ENCODE results near the gene SYNE1.
A peak's percentile ranks its signal among the peaks of the same experiment; 100 is the strongest.

The SYNE1 gene

GRCh38 chr6:152380993-152381898, 255.9 kb downstream of the SYNE1 start:
- no peak for DNase-seq (ENCODE audit: low read depth in 2 of 3, low spot score in 2 of 3)

- no peak for DNase-seq (ENCODE audit: low read depth in 2 of 3, low spot score in 2 of 3)
These were observed 256.8 kb downstream of the SYNE1 start for GRCh38 chr6:152380351-152380767.

GRCh38 chr6:152379423-152379822, 257.7 kb downstream of the SYNE1 start:
- no peak for DNase-seq (ENCODE audit: low read depth in 2 of 3, low spot score in 2 of 3)

DNA sequence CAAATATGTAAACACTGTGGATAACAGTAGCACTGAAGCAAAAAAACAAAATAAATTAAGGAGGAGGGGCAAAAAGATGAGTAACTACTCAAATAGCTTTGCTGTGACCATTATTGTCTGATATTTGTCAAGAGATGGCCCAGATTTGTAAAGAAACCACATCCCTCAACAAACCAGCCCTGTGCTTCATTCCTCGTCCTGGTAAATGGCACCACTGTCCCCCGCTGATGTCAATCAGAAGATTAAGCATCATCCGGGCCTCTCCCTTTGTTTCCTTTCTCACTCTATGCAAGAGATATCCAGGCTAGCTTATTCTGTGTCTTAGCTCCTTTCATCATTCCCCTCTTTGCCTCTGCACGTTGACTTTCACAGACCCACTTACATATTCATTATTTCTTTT, 259.0 kb downstream of the SYNE1 start:
- no peak for DNase-seq (ENCODE audit: low read depth in 2 of 3, low spot score in 2 of 3)

DNA sequence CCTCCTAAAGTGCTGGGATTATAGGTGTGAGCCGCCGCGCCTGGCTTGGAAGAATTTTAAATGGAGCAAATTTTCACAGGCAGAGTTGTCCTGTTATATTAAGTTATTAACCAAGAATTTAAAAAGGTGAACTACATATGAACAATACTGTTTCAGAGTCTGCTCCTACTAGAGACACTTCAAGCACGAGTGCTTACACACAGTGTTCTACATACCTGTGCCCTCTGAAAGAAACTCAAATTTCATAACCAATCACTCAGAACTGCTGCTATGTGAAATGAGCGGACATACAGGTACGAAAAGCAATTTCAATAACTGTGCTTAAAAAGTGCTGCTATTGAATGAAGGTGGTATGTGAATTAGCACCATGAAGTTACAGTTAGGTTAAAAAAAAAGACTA, 262.0 kb downstream of the SYNE1 start:
- no peak for DNase-seq (ENCODE audit: low read depth in 2 of 3, low spot score in 2 of 3)

- DNase-seq (ENCODE audit: low read depth in 2 of 3, low spot score in 2 of 3): no peak
These were observed 264.2 kb downstream of the SYNE1 start for GRCh38 chr6:152372945-152373344.

DNA sequence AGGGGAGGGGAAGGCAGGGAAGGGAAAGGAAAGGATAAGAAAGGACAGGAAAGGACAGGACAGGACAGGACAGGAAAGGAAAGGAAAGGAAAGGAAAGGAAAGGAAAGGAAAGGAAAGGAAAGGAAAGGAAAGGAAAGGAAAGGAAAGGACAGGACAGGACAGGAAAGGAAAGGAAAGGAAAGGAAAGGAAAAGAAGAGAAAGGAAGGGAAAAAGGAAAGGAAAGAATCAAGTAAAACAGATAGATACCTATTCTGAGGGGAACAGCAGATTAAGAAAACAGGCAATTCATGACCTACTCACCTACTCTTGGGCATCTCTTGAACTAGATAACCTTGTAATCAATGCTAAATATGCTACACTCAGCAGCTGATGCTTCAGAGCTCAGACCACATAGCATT, 265.4 kb downstream of the SYNE1 start:
- no peak for DNase-seq (ENCODE audit: low read depth in 2 of 3, low spot score in 2 of 3)

DNA sequence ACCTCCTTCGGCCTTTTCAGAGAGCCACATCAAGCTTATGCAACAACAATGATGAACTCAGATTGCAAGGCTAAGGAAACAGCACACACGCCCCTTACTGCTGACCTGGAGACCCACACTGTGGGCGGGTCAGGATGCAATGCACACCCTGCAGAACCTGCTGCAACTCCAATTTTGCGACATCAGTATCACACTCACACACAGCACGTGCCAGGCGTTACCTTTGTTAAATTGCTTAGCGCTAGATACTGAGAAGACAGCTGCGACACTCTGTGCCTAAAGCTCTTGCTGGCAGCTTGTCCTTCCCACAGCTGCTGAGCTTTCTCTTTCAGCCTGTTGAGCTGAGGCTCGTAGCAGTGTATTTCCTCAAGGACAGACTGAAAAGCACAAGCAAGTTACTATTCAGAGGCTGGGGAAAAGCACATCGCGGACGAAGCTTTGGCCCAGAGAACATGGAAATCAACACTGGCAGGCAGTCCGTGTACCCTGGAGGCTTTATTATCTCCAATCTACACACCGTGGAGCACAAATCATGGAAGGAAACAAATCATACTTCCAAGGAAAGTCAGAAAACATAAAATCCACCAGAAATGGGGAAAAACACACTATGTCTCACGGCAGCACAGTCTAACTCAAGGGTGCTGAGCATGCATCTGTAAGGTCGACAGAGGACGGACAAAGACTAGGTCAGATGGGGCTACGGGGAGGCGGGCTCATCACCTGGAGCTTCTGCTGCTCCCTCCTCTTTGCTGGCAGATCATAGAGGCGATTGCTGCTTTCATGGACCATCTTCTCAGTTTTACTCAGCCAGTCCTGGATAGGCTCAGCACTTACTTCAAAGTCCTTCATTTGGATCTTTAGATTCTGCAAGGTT, 268.2 kb downstream of the SYNE1 start:
- DNase-seq (ENCODE audit: low read depth in 2 of 3, low spot score in 2 of 3): no peak

- no peak for DNase-seq (ENCODE audit: low read depth in 2 of 3, low spot score in 2 of 3)
These were observed 272.3 kb downstream of the SYNE1 start for GRCh38 chr6:152364866-152365265.

DNA sequence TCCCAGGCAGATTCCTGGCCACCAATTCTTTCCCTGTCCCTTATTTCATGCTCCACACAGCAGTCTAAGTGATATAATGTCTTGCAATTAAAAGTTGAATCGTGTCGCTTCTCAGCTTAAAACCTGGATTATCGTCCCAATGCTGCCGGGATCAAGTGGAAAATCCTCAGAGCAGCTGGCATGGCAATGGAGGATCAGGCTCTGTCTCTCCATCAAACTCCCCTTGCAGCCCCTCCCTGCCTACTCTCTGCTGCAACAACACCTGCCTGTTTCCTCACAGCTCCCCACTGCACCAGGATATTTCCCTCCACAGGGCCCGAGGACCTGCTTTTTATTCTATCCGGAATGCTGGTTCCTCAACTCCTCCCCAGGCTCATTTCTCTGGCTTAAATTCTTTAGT, 277.1 kb downstream of the SYNE1 start:
- DNase-seq (ENCODE audit: low read depth in 2 of 3, low spot score in 2 of 3): no peak

GRCh38 chr6:152356662-152357061, 280.5 kb downstream of the SYNE1 start:
- DNase-seq (ENCODE audit: low read depth in 2 of 3, low spot score in 2 of 3): no peak

DNA sequence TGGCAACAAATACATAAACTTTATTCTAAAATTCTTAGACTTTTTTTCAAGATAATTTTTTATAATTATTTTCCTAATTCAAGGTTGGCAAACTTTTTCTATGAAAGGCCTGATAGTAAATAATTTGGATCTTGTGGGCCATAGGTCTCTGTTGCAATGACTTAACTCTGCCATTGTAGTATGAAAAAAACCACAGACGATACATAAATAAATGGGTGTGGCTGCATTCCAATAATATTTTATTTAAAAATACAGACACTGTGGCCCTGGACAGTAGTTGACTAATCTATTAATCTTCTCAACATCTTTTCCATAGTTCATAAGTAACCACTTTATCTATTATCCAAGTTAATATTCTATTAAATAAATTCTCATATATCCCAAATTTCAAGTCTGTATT, 281.1 kb downstream of the SYNE1 start:
- DNase-seq (ENCODE audit: low read depth in 2 of 3, low spot score in 2 of 3): no peak

GRCh38 chr6:152355166-152355565, 282.0 kb downstream of the SYNE1 start:
- DNase-seq (ENCODE audit: low read depth in 2 of 3, low spot score in 2 of 3): no peak

GRCh38 chr6:152353440-152353839, 283.7 kb downstream of the SYNE1 start:
- DNase-seq (ENCODE audit: low read depth in 2 of 3, low spot score in 2 of 3): no peak

DNA sequence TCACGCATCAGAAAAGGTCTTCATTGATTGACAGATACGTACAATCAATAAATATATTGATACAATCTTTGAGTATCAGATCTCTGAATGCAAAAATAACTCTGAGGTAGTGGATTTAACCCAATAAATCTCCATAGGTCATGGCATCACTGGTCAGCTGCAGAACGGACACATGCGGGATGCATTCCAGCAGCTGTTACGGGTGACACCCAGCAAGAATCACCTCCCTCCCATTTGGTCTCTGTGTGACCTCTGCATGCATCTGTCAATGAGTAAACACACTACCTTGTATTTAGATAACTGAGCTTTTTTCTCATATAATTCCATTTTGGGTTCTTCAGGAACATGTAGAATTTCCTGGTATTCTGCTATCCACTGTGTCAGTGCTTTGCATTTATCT, 285.4 kb downstream of the SYNE1 start:
- DNase-seq (ENCODE audit: low read depth in 2 of 3, low spot score in 2 of 3): no peak

DNA sequence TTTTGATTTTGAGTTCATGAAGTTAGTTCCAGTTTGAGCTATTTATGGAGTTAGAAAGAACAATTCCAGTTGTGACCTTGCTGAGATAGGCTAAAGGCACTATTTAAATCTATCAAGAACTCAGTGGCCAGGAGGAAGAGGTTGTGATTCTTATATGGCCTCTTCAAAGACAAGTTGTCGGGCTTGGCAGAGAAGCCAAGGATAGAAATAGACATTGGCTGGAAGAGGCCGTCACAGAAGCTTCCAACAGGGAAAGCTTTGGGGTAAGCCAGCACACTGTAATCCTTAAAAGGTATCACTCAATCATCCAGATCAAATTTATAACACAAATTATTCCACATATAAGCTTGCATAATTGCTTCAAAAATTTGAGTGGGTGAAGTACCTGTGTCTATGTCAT, 286.1 kb downstream of the SYNE1 start:
- no peak for DNase-seq (ENCODE audit: low read depth in 2 of 3, low spot score in 2 of 3)

- no peak for DNase-seq (ENCODE audit: low read depth in 2 of 3, low spot score in 2 of 3)
These were observed 289.0 kb downstream of the SYNE1 start for GRCh38 chr6:152348116-152348515.

- DNase-seq (ENCODE audit: low read depth in 2 of 3, low spot score in 2 of 3): no peak
These were observed 293.3 kb downstream of the SYNE1 start for GRCh38 chr6:152343735-152344360.

DNA sequence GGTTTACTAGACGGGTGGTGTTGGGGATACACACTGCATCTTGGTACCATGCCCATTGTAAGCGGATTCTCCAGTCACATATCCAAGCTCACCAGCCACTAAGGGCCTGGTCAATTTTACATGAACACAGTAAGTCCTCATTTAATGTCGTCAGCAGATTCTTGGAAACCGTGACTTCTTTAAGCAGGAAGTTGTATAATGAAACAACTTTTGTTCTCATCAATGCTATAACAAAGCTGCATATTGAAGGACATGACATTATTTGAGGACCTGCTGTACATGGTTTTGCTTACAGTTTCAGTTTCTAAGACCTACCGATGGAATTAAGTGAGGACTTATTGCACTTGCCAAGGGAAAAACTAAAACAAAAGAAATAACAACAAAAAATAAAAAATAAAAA, 295.6 kb downstream of the SYNE1 start:
- DNase-seq (ENCODE audit: low read depth in 2 of 3, low spot score in 2 of 3): no peak

DNA sequence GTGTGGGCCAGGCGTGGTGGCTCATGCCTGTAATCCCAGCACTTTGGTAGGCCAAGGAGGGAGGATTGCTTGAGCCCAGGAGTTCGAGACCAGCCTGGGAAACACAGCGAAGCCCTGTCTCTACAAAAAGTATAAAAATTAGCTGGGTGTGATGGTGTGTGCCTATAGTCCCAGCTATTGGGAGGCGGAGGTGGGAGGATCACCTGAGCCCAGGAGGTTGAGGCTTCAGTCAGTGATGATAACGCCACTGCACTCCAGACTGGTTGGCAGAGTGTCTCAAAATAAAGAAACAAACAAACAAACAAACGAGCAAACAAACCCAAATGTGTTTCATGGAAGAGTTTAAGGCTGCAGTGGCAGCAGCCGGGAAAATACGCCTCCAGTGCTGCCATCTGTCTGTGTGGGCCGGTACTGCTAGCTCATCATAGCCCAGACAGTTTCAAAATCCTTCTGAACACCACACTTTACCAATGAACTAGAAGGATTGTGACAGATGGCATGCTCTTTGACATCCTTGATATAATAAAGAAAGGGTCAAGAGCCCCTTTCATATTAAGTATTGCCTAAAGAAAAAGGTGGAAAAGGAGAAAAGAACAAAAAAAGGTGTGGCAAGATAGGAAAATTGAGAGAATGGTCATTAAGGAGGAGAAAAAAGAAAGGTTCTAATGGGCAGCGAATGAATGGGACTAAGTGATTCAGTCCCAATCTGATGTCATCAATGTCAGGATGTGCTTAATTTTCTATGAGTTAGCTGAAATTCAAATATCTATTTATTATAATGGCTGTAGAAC, 298.6 kb downstream of the SYNE1 start:
- peak in 2 of 3 experiments; percentile 11 to 20 for DNase-seq (ENCODE audit: low read depth in 2 of 3, low spot score in 2 of 3)

- no peak for DNase-seq (ENCODE audit: low read depth in 2 of 3, low spot score in 2 of 3)
These were observed 302.6 kb downstream of the SYNE1 start for GRCh38 chr6:152334555-152334954.
